ENCODE data around the gene EPB41L1. TPM values are rescaled to one million over a fixed set of nuclear protein-coding genes. Genes with fewer than 3 reads are reported as not detected.
A peak's percentile ranks its signal among the peaks of the same experiment; 100 is the strongest.

The EPB41L1 gene
- total and polyA plus RNA-seq, 2 donors = 32.1 to 37.0 TPM

GRCh38 chr20:36264426-36265246 is 110.1 kb downstream of the EPB41L1 start:
- WGBS = 90% methylated on average over 20 of the region's 20 CpGs

DNA sequence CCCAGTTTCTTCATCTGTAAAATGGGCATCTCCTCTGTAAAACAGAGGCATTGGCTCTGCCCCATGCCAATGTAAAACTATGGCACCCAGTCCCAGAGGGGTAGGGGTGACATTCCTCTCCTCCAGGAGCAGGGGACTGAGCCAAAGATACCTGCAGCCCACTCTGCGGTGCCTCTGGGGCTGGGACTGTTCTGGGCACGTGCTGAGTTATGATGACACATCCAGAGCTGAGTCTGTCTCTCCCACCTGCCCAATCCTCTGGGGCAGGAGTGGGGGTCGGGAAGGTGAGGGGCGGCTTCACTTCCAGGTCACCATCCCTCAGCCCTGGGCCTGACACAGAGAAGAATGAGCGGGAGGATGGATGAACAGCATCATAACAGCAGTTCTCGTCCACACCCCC is 111.6 kb downstream of the EPB41L1 start:
- no peak overlapping the region for H3K27ac ChIP-seq (ENCODE audit: low read depth)
- H3K4me3 ChIP-seq (ENCODE audit: low read depth, low read length) = no peak overlapping the region
- H3K4me1 ChIP-seq (ENCODE audit: insufficient read depth) = no peaks in the 10 kb centered on the region
- no peaks in the 10 kb centered on the region for H3K36me3 ChIP-seq (ENCODE audit: insufficient read depth)
- 87% methylated on average over 6 of the region's 6 CpGs for WGBS
- DNase-seq (ENCODE audit: extremely low spot score) = no peak

More at GRCh38 chr20:36264426-36265246, 110.1 kb downstream of the EPB41L1 start:
- H3K27ac ChIP-seq (ENCODE audit: low read depth) = no peak overlapping the region
- H3K4me1 ChIP-seq (ENCODE audit: insufficient read depth) = no peaks in the 10 kb centered on the region
- no peaks in the 10 kb centered on the region for H3K36me3 ChIP-seq (ENCODE audit: insufficient read depth)
- DNase-seq (ENCODE audit: extremely low spot score) = no peak
- H3K4me3 ChIP-seq (ENCODE audit: low read depth, low read length) = no peak overlapping the region

- Histone ChIP-seq H3K4me3 (ENCODE audit: low read depth, low read length) (no peak overlapping the region), H3K4me1 (ENCODE audit: insufficient read depth) (no peaks in the 10 kb centered on the region), H3K36me3 (ENCODE audit: insufficient read depth) (no peaks in the 10 kb centered on the region), H3K27ac (ENCODE audit: low read depth) (no peak overlapping the region)
- DNase-seq (ENCODE audit: extremely low spot score) = no peak
- 72% methylated on average over 24 of the region's 24 CpGs for WGBS
These were observed 113.3 kb downstream of the EPB41L1 start for GRCh38 chr20:36267605-36268381.

GRCh38 chr20:36268440-36269342 is 114.2 kb downstream of the EPB41L1 start:
- no peak for DNase-seq (ENCODE audit: extremely low spot score)
- Histone ChIP-seq H3K36me3 (ENCODE audit: insufficient read depth) (no peaks in the 10 kb centered on the region), H3K27ac (ENCODE audit: low read depth) (no peak overlapping the region), H3K4me1 (ENCODE audit: insufficient read depth) (no peaks in the 10 kb centered on the region), H3K4me3 (ENCODE audit: low read depth, low read length) (no peak overlapping the region)
- 58% methylated on average over 10 of the region's 10 CpGs for WGBS

DNA sequence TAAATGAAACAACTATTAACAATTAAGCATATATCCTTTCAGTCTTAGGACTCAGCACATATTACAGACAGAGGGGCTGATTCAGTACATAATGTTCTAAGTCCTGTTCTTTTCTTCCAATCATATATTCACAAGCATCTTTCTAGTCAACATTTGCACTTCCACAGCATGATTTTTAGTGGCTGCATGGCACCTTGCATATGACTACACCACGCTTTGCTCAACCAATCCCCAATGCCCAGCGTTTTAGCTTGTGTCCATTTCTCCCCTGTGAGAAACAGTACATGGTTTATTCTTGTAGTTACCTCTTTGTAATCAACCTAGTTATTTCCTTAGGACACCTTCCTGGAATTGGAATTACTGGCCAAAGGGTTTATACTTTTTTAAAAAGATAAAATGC is 115.0 kb downstream of the EPB41L1 start:
- Histone ChIP-seq H3K27ac (ENCODE audit: low read depth) (no peak overlapping the region), H3K4me3 (ENCODE audit: low read depth, low read length) (no peak overlapping the region), H3K36me3 (ENCODE audit: insufficient read depth) (no peaks in the 10 kb centered on the region), H3K4me1 (ENCODE audit: insufficient read depth) (no peaks in the 10 kb centered on the region)
- WGBS = 84% methylated on average over 2 of the region's 2 CpGs
- no peak for DNase-seq (ENCODE audit: extremely low spot score)

DNA sequence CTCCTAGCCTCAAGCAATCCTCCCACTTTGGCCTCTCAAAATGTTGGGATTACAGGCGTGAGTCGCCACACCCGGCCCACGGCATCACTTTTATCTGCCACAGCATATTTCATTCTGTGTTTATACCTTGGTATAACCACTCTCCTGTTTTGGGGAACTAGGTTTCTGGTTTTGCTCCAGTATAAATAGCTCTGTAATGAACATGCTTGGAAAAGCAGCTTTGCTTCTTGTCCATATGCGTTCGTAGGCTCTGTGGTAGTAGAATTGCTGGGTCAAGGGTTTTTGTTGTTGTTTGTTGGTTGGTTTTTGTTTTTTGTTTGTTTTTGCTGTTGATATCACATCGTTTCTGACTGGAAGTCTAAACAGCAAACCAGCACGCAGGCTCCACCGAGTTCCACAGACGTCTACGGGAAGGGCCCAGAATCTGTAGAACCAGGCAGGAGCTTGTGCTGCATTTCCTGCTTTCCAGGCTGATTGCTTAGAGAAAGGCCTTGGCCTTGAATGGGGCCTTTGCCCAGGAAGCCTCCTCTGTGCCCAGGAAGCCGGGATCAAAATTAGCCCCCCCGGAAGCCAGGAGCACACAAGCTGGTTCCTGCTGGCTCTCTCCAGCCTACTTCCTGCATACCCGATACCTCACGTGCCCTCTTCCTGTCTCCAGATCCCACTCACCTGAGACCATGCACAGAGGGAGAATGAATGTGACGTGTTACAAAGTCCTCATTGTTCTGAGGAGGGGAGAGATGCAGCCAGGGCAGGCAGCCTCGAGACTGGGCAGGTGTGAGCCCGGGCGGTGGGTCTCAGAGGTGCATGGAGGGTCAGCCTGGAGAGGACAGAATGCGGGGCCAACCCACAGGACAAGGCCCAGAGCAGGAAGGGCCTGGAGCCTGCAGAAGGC is 116.5 kb downstream of the EPB41L1 start:
- DNase-seq (ENCODE audit: extremely low spot score) = no peak
- Histone ChIP-seq H3K27ac (ENCODE audit: low read depth) (no peak overlapping the region), H3K4me1 (ENCODE audit: insufficient read depth) (no peaks in the 10 kb centered on the region), H3K36me3 (ENCODE audit: insufficient read depth) (no peaks in the 10 kb centered on the region), H3K4me3 (ENCODE audit: low read depth, low read length) (no peak overlapping the region)
- WGBS = 81% methylated on average over 20 of the region's 20 CpGs

DNA sequence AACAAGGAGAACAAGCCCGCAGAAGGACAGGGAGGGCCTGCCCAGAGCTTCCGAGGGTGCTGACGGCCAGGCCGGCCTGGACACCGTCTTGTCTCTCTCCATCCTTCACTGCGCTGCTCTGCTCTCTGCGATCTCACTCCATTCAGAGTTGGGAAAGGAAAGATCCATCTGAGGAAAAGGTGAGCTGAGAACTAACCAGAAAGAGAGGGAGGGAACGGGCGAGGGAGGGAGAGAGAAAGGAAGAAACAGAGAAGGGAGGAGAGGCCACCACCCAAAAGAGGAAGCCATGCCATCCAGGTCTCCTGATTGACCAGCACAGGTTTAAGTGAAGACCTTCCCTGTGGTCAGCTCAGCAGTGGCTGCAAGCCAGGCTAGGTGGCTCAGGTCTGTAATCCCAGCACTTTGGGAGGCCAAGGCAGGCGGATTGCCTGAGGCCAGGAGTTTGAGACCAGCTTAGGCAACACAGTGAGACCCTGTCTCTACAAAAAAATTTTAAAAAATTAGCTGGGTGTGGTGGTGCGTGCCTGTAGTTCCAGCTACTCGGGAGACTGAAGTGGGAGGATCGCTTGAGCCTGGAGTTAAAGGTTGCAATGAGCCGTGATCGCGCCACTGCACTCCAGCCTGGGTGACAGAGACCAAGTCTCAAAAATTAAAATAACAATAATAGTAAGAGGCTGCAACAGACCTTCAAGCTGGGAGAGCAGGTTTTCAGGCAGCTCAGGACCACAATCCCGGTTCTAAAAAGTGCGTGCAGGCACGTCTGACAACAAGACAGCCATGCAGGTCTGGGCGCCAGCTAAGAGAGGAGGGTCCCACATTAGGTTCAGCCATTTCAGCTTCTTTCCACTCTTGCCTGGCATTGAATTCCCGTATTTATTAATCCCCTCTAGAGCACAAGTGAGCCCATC is 117.4 kb downstream of the EPB41L1 start:
- Histone ChIP-seq H3K27ac (ENCODE audit: low read depth) (no peak overlapping the region), H3K4me3 (ENCODE audit: low read depth, low read length) (no peak overlapping the region), H3K4me1 (ENCODE audit: insufficient read depth) (no peaks in the 10 kb centered on the region), H3K36me3 (ENCODE audit: insufficient read depth) (no peaks in the 10 kb centered on the region)
- no peak for DNase-seq (ENCODE audit: extremely low spot score)
- WGBS = 86% methylated on average over 21 of the region's 21 CpGs

DNA sequence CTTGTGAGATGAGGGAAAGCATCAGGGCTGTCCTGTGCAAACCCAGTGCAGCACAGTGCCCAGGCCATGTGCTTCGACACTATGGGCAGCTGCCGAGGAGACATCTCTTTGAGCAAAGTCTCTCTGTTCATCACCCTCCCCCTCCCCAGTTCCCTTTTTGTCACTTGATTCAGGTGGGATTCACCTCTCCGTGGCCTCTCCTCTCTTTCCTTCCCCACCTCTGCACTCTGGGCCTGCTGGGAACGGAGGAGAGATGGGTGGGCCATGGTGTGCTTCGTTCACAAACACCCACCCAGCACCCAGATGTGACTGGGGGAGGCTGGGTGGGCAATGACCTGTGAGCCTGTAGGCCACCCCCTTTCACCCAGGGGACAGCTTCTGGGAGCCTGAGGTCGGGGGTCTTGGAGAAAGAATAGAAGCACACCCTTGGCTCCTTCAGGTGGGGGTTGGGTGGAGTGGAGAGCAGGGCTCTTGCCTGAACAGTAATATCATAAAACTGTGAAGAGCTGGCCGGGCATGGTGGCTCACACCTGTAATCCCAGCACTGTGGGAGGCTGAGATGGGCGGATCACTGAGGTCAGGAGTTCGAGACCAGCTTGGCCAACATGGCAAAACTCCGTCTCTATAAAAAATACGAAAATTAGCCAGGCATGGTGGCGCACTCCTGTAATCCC is 118.1 kb downstream of the EPB41L1 start:
- no peak for DNase-seq (ENCODE audit: extremely low spot score)
- Histone ChIP-seq H3K4me1 (ENCODE audit: insufficient read depth) (no peaks in the 10 kb centered on the region), H3K27ac (ENCODE audit: low read depth) (no peak overlapping the region), H3K36me3 (ENCODE audit: insufficient read depth) (no peaks in the 10 kb centered on the region), H3K4me3 (ENCODE audit: low read depth, low read length) (no peak overlapping the region)
- WGBS = 82% methylated on average over 12 of the region's 12 CpGs

DNA sequence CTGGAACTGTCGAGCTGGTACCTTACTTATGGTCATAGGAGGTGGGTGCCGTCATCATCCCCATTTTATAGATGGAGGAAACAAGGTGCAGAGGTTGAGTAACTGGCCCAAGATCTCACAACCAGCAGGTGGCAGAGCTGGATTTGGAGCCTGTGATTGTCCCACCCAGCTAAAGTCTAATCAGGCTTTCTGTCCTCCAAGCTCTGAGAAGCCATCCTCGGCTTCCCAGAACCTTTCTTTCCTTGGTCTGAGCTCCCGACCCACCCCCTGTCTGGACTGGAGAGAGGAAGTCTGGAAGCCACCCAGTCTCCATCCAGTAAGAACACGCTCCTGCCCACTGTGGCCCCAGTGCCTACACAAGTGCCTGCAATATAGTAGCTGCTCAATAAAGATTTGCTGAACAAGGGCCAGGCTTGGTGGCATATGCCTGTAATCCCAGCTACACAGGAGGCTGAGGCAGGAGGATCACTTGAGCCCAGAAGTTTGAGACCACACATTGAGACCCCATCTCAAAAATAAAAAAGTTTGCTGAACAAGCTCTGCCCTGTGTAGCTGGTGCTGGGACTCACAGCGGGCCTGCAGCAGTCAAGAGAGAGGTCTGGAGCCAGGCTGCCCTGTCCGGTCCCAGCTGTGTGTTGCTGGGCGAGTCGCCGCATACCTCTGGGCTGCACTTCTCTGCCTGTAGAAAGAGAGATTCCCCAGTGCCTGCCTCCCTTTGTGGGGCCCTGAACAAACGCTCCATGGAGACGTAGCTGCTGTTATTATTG is 119.1 kb downstream of the EPB41L1 start:
- no peak for DNase-seq (ENCODE audit: extremely low spot score)
- 63% methylated on average over 12 of the region's 12 CpGs for WGBS
- Histone ChIP-seq H3K36me3 (ENCODE audit: insufficient read depth) (no peaks in the 10 kb centered on the region), H3K4me1 (ENCODE audit: insufficient read depth) (no peaks in the 10 kb centered on the region), H3K4me3 (ENCODE audit: low read depth, low read length) (no peak overlapping the region), H3K27ac (ENCODE audit: low read depth) (no peak overlapping the region)

DNA sequence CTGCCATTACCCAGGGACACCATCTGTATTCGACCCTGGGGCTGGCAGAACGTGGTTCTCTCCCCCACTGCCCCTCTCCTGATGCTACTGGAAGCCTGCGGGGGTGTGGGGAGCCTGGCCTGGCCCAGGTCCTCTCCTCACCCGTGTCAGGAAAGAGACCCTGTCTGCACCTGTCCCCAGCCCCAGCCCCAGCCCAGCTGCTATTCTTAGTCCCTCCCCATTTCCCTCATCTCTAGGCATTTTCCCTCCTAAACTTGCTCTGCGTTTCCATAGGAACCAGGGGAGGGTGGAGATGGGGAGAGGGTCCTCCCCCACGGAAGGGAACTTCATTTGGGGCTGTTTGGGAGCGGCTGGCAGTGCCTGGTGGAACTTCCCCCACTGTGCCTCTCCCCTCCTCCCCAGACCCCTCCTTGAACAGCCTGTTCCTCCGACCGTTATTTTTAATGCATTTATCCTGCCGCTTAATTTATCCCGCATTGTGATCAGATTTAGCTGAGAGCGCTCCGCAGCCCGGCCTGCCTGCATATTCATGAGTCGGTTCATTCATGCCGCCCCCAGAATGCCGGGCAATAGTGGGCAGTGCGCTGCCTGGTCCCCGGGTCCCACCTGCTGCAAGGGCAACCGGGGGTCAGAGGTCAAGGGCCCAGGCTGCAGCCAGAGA is 119.8 kb downstream of the EPB41L1 start:
- H3K36me3 ChIP-seq (ENCODE audit: insufficient read depth) = no peaks in the 10 kb centered on the region
- peak; percentile 8 for DNase-seq (ENCODE audit: extremely low spot score)
- no peak overlapping the region for H3K4me3 ChIP-seq (ENCODE audit: low read depth, low read length)
- WGBS = 38% methylated on average over 20 of the region's 20 CpGs
- H3K4me1 ChIP-seq (ENCODE audit: insufficient read depth) = no peaks in the 10 kb centered on the region
- H3K27ac ChIP-seq (ENCODE audit: low read depth) = no peak overlapping the region

- Histone ChIP-seq H3K4me1 (ENCODE audit: insufficient read depth) (no peaks in the 10 kb centered on the region), H3K27ac (ENCODE audit: low read depth) (no peak overlapping the region), H3K4me3 (ENCODE audit: low read depth, low read length) (no peak overlapping the region), H3K36me3 (ENCODE audit: insufficient read depth) (no peaks in the 10 kb centered on the region)
- no peak for DNase-seq (ENCODE audit: extremely low spot score)
- WGBS = 60% methylated on average over 5 of the region's 5 CpGs
These were observed 120.5 kb downstream of the EPB41L1 start for GRCh38 chr20:36275011-36275410.
